Common myeloid progenitor, CD34-positive (primary cell): ENCODE measurements around the gene GABRP.

ENCODE experiments used
- CTCF ChIA-PET: fragments of 350-600 bp; sonication (Branson Sonifier 250); formaldehyde crosslinking; loops from one replicate; lab custom pipeline; 2021; ENCODE audit warnings: antibody characterized with exemption; lab: Charles Lee
- POLR2A ChIA-PET: fragments of 350-600 bp; sonication (Branson Sonifier 250); formaldehyde crosslinking; loops from one replicate; lab custom pipeline; 2021; ENCODE audit warnings: antibody characterized with exemption; lab: Charles Lee
- DNase-seq, 3 donors: peaks; one replicate each; pipeline versions ENCODE4 v3.0.0 to v3.0.0-alpha.2; 2013
- H3K27ac ChIP-seq, 2 experiments: 1 replicate in 1 of 2; 2 replicates in 1 of 2; pipeline ENCODE4 v1.7.0; 2013; ENCODE audit warnings: inconsistent platforms in 2 of 2, low read length in 2 of 2, mild to moderate bottlenecking in 2 of 2, low read depth in 1 of 2, moderate library complexity in 1 of 2; ENCODE audit not compliant: severe bottlenecking in 2 of 2, insufficient read depth in 1 of 2, poor library complexity in 1 of 2
- H3K27me3 ChIP-seq, 5 experiments: replicated peaks in 2 of 5; 1 replicate in 3 of 5; 2 replicates in 2 of 5; pipeline versions ENCODE4 v1.6.1 to v1.7.0; 2013; ENCODE audit warnings: low read length in 4 of 5, mild to moderate bottlenecking in 2 of 5, moderate library complexity in 2 of 5, inconsistent platforms in 1 of 5; ENCODE audit not compliant: insufficient read depth in 5 of 5, control insufficient read depth in 4 of 5
- H3K36me3 ChIP-seq, 4 experiments: 1 replicate in 2 of 4; 2 replicates in 2 of 4; pipeline versions ENCODE4 v1.6.1 to v1.7.0; 2013; ENCODE audit warnings: low read length in 3 of 4, control low read depth in 1 of 4, mild to moderate bottlenecking in 1 of 4; ENCODE audit not compliant: control insufficient read depth in 4 of 4, insufficient read depth in 4 of 4
- H3K4me1 ChIP-seq, 4 experiments: 1 replicate in 3 of 4; 2 replicates in 1 of 4; pipeline versions ENCODE4 v1.6.1 to v1.7.1; 2013; ENCODE audit warnings: low read length in 3 of 4, mild to moderate bottlenecking in 3 of 4, control low read depth in 1 of 4, inconsistent platforms in 1 of 4, moderate library complexity in 1 of 4; ENCODE audit not compliant: control insufficient read depth in 4 of 4, insufficient read depth in 4 of 4; ENCODE audit errors: control extremely low read depth in 1 of 4
- H3K4me3 ChIP-seq, 7 experiments: 1 replicate in 4 of 7; 2 replicates in 3 of 7; pipeline versions ENCODE4 v1.5.1 to v1.7.0; 2013; ENCODE audit warnings: mild to moderate bottlenecking in 7 of 7, low read length in 6 of 7, moderate library complexity in 6 of 7, inconsistent platforms in 2 of 7, low read depth in 2 of 7, control low read depth in 1 of 7; ENCODE audit not compliant: insufficient read depth in 4 of 7, control insufficient read depth in 1 of 7; ENCODE audit errors: extremely low read depth in 1 of 7
- H3K9me3 ChIP-seq, 5 experiments: 1 replicate in 4 of 5; 2 replicates in 1 of 5; pipeline versions ENCODE4 v1.6.1 to v1.7.1; 2013; ENCODE audit warnings: low read length in 4 of 5, mild to moderate bottlenecking in 2 of 5, inconsistent platforms in 1 of 5, low read depth in 1 of 5, moderate library complexity in 1 of 5; ENCODE audit not compliant: control insufficient read depth in 4 of 5, insufficient read depth in 2 of 5; ENCODE audit errors: control extremely low read depth in 1 of 5
- WGBS: methylation state at CpG from one replicate; pipeline ENCODE4 v1.1.5; 2013; ENCODE audit not compliant: insufficient coverage; 5-methylcytosine and 5-hydroxymethylcytosine counted together

GABRP gene

GRCh38 chr5:170743876-170744212 lies 39.7 kb upstream of the GABRP start:
- 10% methylated on average over 12 of the region's 12 CpGs for WGBS
- Histone ChIP-seq H3K9me3 (no peaks in the 10 kb centered on the region), H3K36me3 (no peaks in the 10 kb centered on the region), H3K27ac (no peak overlapping the region), H3K4me1 (peaks cover 0 to 10% (median 4%) of the 10 kb centered on the region in 4 experiments), H3K27me3 (peaks cover 2 to 41% (median 13%) of the 10 kb centered on the region in 5 experiments), H3K4me3 (peak overlapping the region in 1 of 7 experiments; percentile 33)
- CTCF ChIA-PET, result interaction anchor here (0.6 to 5.5 kb wide), 3 partner anchors 23 to 607 kb away, joined by 3 to 50 read pairs (median 3); no protein-coding TSS in a partner anchor
- DNase-seq, result no peak
- POLR2A ChIA-PET, result no interaction called here

- H3K4me3 ChIP-seq, result no peak overlapping the region
- WGBS, result 62% methylated on average over 12 of the region's 12 CpGs
- CTCF ChIA-PET, result interaction anchor here (0.6 to 5.5 kb wide), 6 partner anchors 10 to 765 kb away, joined by 3 to 50 read pairs (median 4); partner anchors contain the start of gene INSYN2B
Observed at GRCh38 chr5:170745481-170746071, 37.9 kb upstream of the GABRP start.

GRCh38 chr5:170746075-170746960 lies 37.2 kb upstream of the GABRP start:
- Histone ChIP-seq H3K36me3 (no peaks in the 10 kb centered on the region), H3K27ac (no peak overlapping the region), H3K4me3 (no peak overlapping the region), H3K27me3 (peaks cover 9 to 54% (median 20%) of the 10 kb centered on the region in 5 experiments), H3K9me3 (no peaks in the 10 kb centered on the region), H3K4me1 (peaks cover 0 to 10% (median 4%) of the 10 kb centered on the region in 4 experiments)
- ChIA-PET CTCF (interaction anchor here (1.0 to 5.5 kb wide), 3 partner anchors 9 to 45 kb away, joined by 3 to 50 read pairs (median 7); no protein-coding TSS in a partner anchor), POLR2A (no interaction called here)
- WGBS, result 91% methylated on average over 12 of the region's 14 CpGs
- DNase-seq, result no peak

More at GRCh38 chr5:170745481-170746071, 37.9 kb upstream of the GABRP start:
- Histone ChIP-seq H3K27ac (no peak overlapping the region), H3K4me1 (peaks cover 0 to 10% (median 4%) of the 10 kb centered on the region in 4 experiments), H3K27me3 (peaks cover 8 to 54% (median 17%) of the 10 kb centered on the region in 5 experiments), H3K9me3 (no peaks in the 10 kb centered on the region), H3K36me3 (no peaks in the 10 kb centered on the region)
- DNase-seq, result no peak
- POLR2A ChIA-PET, result no interaction called here

- POLR2A ChIA-PET, result no interaction called here
- CTCF ChIA-PET, result interaction anchor here (1.0 to 5.5 kb wide), 2 partner anchors 20 to 44 kb away, joined by 3 to 50 read pairs; no protein-coding TSS in a partner anchor
- WGBS, result 93% methylated on average over 8 of the region's 11 CpGs
Observed at GRCh38 chr5:170746961-170747340, 36.6 kb upstream of the GABRP start.

GRCh38 chr5:170747357-170747756 lies 36.2 kb upstream of the GABRP start:
- Histone ChIP-seq H3K27me3 (peaks cover 10 to 62% (median 24%) of the 10 kb centered on the region in 5 experiments), H3K27ac (no peak overlapping the region), H3K4me3 (no peak overlapping the region), H3K36me3 (no peaks in the 10 kb centered on the region), H3K9me3 (no peaks in the 10 kb centered on the region), H3K4me1 (peaks cover 0 to 10% (median 4%) of the 10 kb centered on the region in 4 experiments)
- no CpG with 5 or more reads among the region's 1 CpG for WGBS
- CTCF ChIA-PET, result interaction anchor here (1.0 to 5.5 kb wide), 2 partner anchors 21 to 44 kb away, joined by 3 to 50 read pairs; no protein-coding TSS in a partner anchor
- POLR2A ChIA-PET, result no interaction called here
- no peak for DNase-seq

More at GRCh38 chr5:170746961-170747340, 36.6 kb upstream of the GABRP start:
- H3K36me3 ChIP-seq, result no peaks in the 10 kb centered on the region
- no peak for DNase-seq
- peaks cover 9 to 58% (median 20%) of the 10 kb centered on the region in 5 experiments for H3K27me3 ChIP-seq
- no peak overlapping the region for H3K27ac ChIP-seq
- no peak overlapping the region for H3K4me3 ChIP-seq
- H3K4me1 ChIP-seq, result peaks cover 0 to 10% (median 4%) of the 10 kb centered on the region in 4 experiments
- H3K9me3 ChIP-seq, result no peaks in the 10 kb centered on the region

GRCh38 chr5:170747851-170748250 lies 35.7 kb upstream of the GABRP start:
- no peaks in the 10 kb centered on the region for H3K36me3 ChIP-seq
- no peaks in the 10 kb centered on the region for H3K9me3 ChIP-seq
- H3K27ac ChIP-seq, result no peak overlapping the region
- WGBS, result 87% methylated on average over 8 of the region's 10 CpGs
- peaks cover 0 to 10% (median 4%) of the 10 kb centered on the region in 4 experiments for H3K4me1 ChIP-seq
- peaks cover 10 to 65% (median 25%) of the 10 kb centered on the region in 5 experiments for H3K27me3 ChIP-seq
- ChIA-PET POLR2A (no interaction called here), CTCF (interaction anchor here (0.7 to 5.5 kb wide), 2 partner anchors 12 to 43 kb away, joined by 3 to 50 read pairs; no protein-coding TSS in a partner anchor)
- no peak overlapping the region for H3K4me3 ChIP-seq
- DNase-seq, result peak in 1 of 3 donors; percentile 8
